Dedifferentiated amniotic fluid mesenchymal stem cell (primary cell): ENCODE results near the gene CCBE1.

Experiments
- DNase-seq: peaks from one replicate; pipeline ENCODE4 v3.0.0-alpha.2; 2016; ENCODE audit errors: extremely low spot score

The CCBE1 gene

GRCh38 chr18:59395226-59396175 is 301.7 kb downstream of the CCBE1 start:
- no peak for DNase-seq

DNA sequence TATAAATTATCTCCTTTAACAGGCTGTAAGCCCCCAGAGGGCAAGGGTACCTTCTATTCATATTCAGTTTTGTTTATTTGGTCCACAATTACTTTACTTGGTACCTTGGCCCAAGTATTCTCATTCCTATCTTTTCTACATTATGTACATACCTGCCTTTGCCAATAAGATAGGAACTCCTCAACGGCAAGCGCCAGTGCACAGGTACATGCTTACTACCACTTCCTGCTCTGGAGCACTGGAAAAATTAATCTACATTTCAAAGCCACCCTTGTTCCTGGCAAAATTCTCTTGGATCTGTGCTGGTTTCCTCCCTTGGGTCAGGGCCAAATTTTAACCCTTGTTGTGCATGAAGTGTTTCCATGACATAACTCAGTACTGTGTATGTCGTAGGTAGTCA is 303.8 kb downstream of the CCBE1 start:
- no peak for DNase-seq

- DNase-seq: no peak
Measured at GRCh38 chr18:59388817-59389216, 308.4 kb downstream of the CCBE1 start.

DNA sequence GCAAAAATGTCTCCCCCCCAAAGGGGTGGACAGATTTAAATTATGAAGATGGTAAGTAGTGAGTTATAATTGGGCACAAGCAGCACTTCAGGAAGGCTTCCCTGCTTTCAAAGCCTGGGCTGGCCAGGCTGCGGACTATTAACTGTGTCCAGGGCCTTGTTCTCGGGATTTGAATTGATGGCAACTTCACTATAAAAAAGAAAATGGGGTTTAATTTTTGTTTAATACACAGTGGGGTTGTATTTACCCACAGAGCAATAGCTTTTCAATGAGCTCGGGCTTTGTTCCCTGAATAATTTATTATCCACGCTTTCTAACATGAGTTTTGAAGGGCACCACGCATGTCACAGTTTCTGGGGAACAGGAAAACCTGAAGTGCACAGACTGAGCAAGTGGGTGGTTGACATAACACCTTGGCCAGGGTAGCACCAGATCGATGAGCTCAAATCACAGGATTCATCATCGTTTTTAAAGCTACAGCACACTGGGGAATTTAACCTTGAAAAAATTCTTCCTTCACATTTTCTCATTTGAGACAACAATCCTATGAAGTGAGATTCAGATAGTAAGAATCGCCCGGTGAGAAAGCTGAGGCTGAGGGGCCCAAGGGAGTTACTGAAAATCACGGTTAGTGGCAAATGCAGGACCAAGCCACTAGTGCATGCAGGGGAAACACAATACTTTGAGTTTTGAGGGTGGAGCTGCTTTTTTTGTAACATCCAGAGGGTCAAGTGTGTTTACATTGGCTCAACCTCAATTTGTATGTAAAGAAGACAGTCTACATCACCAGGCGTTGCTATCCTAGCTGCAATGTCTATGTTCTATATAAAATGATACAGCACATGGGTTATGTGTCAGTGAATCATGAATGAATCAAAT is 309.3 kb downstream of the CCBE1 start:
- DNase-seq: no peak

- DNase-seq: no peak
Measured at GRCh38 chr18:59386909-59387686, 310.1 kb downstream of the CCBE1 start.

DNA sequence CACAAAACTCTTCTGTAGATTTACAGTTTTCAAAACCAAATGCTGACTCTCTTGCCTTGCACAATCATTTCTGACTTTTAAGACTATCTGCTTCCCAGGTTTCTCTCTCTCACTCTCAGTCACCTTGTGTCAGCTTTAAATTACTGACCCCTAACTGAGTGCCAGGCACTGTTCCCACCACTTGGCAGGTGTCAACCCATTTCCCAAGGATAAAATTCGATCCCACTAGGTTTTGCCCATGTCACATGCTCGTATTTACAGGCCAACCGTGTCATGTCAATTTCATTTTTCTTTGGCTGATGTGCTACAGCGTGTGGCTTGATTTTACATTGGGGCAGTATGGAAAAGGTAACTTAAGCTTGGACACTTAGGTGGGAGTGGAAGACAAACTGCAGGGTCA is 312.0 kb downstream of the CCBE1 start:
- no peak for DNase-seq

- no peak for DNase-seq
Measured at GRCh38 chr18:59383851-59384250, 313.4 kb downstream of the CCBE1 start.

DNA sequence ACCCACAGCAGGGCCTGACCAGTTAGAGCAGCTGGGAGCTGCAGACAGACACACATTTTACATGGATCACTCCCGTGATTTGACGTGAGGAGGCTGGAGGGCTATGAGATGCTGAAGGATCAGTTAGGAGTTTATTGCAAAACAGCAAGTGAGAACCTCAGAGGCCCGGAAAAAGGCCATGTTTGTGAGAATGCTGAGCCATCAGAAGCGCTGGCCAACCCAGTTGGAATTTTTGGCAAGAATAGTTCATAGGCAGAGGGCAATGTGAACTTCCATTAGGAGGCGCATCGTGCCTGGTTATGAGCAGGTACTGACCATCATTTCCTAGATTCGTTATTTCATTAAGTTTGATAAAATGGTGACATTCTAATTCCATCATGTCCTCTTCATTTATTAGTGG is 314.8 kb downstream of the CCBE1 start:
- no peak for DNase-seq

DNA sequence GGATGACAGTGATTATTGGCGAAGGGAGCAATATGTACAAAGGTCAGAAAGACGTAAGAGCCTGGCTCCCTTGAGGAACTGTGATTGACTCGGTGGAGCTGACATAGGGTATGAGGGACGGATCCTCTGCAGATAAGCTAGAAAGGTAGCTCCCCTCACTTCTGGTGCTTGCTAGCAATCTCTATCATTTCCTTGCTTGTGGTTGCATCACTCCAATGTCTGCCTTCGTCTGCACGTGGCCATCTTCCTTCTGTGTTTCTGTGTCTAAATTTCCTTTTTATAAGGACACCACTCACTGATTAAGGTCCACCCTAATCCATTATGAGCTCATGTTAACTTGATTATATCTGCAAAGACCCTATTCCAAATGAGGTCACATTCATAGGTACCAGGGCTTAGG is 315.3 kb downstream of the CCBE1 start:
- no peak for DNase-seq
